Inferior parietal cortex (tissue), 1 donor: ENCODE measurements around the gene MAP3K4.

Experiments
- DNase-seq: peaks from one replicate; pipeline ENCODE4 v3.0.0-alpha.2; 2016; ENCODE audit errors: extremely low spot score

MAP3K4 gene

DNA sequence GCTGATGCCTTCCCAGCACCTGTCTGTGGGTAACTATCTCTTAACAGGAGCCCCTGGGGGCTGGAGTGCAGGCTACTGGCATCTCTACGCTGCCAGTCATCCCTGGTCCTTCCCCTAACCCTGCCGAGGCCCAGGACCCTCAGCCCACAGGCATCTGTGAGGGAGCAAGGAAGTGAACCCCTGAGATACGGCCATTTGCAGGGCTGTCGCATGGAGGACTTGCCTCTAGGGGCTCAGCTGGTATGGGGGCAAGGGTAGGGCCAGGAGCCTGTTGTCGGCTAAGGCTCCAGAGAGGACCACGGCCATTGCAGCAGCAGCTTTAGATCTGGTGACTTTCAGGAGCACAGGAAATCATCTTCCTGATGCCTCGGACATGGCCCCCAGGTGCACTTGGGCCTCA lies 49.7 kb downstream of the MAP3K4 start:
- no peak for DNase-seq

DNA sequence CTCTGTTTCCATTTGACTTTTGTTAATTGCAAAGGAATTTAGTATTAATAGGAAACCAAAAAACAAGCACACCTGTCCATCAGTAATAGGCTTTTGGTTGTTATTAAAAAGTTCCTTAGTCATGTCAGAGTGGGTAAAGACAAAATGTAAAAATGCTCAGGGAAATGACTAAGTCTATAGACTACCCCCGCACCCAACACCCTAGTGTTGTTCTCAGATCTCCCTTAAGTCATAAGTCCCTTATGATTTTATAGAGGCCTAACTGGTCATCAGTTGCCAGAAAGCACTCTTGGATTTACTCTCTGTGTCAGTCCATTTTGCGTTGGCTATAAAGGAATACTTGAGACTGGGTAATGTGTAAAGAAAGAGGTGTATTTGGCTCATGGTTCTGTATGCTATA lies 52.8 kb downstream of the MAP3K4 start:
- DNase-seq = no peak

DNA sequence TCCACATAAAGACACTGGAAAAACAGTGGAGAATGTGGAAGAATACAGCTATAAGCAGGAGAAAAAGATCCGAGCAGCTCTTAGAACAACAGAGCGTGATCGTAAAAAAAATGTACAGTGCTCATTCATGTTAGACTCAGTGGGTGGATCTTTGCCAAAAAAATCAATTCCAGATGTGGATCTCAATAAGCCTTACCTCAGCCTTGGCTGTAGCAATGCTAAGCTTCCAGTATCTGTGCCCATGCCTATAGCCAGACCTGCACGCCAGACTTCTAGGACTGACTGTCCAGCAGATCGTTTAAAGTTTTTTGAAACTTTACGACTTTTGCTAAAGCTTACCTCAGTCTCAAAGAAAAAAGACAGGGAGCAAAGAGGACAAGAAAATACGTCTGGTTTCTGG lies 57.1 kb downstream of the MAP3K4 start:
- DNase-seq = no peak

DNA sequence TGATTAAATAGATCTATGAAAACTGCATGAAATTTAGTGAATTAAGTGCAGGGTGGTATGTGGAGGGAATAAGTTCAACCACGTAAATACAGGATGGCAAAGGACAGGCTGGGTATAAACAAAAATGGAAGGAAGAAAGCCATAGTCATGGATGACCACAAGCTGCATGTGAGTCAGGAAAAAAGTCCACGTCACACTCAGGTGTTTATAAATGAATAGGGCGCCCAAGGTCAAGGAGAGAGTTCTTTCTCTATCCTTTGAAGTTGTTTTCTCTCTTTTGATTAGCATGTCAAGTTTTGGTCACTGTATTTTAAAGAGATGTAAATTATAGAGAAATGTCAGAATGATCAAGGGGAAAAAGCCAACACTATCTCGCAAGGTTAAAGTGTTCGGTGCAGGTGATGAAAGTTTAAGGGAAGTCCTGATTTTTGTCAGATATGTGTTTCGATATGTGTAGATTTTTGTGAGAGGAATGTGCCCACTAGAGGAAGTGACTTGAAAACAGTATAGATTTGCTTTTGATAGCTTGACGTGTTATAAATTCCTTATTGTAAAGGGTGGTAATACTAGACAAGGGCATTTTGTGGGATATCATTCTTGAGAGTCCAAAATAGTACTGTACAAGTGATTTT lies 58.7 kb downstream of the MAP3K4 start:
- DNase-seq = no peak

DNA sequence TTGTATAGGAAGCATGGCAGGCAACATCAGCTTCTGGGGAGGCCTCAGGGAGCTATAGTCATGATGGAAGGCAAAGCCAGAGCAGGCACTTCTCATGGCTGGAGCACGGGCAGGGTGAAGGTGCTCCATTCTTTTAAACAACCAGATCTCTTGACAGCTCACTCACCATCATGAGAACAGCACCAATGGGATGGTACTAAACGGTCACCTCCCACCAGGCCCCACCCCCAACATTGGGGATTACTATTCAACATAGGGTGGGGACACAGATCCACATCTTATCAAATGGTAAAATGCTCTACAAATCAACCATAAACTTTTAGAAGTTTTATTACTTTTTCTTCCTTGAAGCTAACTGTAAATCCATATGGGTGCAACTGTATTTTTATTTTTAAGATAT lies 61.5 kb downstream of the MAP3K4 start:
- DNase-seq = no peak

DNA sequence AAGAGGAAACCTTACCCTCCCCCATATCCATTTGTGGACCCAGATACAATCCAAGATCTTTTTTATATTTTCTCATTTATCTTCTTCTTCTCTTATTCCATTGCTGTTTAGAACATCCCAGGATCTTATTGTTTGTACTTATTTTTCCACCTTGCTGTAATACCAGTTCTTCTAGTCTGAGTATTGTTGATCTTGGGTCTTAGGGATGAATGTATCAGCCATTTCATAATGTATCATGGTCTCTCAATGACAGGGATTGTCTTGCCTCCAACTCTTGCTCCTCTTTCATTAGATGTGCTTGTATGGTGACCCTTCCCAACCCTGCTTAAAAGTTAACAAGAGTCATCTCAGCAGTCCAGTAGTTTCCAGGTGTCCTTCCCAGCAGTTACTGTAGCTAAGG lies 63.3 kb downstream of the MAP3K4 start:
- no peak for DNase-seq

DNA sequence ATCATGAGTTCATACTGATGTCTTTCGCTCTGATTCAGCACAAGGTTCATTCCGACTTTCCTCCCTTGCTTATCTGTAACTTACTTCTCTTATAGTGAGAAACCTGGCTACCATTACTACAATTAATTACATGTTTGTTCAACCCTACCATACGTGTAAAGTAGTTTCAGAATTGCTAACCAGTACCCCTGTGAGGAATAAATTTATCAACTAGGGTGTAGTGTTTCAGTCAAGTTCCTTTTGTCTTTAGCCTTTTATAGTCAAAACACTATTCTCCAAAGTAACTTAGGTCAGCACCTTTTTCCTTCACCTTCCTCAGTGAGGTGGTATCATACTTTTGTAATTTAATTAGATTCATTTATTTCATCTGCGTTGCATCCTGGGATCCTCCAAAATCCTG lies 64.9 kb downstream of the MAP3K4 start:
- no peak for DNase-seq

DNA sequence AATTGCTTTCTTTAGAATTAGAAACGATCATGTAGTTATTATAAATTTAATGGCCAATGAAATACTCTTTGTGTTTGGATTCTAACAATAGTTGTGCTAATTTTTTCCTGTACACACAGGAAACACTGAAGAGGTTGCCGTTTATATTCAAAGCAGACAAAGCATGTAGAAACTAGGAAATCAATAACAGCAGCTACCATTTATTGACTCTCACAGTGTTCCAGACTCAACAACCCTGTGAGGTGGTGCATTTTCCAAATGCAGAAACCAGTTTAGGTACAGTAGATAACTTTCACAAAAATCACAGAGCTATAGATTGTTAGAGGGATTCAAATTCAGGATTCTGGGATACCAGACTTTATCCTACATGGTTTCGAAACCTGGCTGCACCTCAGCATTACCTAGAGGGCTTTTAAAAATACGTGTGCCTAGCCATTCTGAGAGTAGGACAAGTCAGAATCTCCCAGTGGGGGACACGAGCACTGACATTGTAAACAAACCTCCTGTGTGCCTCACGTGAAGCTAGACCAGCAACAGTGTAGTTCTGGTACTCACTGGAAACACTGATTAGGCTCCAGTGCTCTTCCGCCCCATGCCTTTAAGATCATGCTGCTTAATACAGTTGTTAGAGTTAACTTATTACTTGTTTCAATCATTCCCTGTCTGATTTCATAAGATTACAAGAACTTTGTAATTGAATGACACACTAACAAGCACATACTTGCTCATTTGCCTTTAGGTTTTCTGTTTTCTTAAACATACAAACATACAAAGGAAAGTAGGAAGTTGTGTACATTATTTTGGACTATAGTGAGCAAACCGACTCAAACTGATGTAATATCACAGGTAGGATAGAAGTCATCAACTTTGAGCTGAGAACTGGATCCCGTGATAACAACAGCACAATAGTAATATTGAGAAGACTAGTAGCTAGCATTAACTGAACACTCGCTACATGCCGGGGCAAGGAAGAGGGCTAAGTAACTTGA lies 65.8 kb downstream of the MAP3K4 start:
- no peak for DNase-seq

DNA sequence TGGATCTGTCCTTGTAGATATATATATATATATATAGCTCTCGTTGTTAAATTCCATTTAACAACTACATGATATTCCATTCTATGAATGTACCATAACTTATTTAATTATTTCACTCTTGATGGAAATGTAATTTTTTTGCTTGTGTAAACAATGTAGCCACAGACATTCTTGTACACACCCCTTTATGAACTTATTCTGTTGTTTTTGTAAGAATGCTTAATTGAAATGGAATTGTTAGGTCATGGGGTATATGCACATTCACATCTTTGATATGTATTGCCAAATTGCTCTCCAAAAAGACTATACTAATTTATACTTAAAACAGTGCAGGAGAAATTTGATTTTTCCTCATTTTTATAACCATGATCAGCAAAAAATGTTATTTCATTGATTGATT lies 67.2 kb downstream of the MAP3K4 start:
- no peak for DNase-seq

DNA sequence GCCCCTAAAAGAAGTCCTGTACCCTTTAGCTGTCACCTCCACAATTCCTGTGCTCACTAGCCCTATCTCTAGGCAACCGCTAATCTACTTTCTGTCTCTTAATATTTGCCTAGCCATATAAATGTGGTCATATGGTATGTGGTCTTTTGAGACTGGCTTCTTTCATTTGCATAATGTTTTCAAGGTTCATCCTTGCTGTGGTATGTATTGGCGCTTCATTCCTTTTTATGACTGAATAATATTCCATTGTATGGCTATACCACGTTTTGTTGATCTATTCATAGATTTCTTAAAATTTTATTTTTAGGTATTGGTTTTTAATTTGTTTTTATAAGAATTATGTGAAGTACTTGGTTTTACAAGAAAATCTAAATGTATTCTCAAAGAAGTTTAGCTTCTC lies 70.0 kb downstream of the MAP3K4 start:
- no peak for DNase-seq

DNA sequence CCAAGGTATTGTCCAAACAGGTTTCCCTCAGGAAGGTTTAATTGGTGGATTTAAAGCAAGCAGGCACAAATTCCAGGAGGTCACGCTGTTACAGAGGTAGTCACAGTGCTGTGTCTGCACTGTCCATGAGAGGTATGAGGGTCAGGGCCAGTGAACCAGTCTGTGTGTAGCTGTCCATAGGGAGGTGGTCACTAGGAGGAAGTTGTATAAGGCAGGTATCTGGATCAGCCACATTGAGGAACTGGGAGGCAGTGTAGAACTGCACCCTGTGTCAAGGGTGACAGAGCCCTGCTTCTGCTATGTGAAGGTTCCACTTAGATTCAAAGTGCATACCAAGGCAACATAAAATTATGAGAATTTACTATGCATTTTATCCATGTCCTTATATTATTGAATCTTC lies 73.3 kb downstream of the MAP3K4 start:
- no peak for DNase-seq

DNA sequence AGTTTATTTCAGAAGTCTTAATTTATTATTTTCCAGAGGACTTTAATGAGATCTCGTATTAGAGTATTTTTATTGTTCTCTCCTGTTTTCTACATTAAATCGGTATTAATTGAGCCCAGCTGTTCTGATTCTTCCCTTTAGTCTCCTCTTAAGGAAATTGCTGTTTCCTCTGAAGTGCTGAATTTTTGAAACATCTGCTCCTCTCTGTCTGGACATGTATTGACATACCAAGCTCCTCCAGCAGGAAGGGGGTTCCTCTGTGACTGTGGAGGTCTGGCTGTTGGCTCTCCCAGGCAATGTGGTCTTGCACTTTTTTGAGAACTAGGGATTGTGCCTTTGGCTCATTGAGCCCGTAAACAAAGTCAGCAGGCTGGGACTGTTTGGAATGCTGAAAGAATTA lies 74.9 kb downstream of the MAP3K4 start:
- DNase-seq = no peak

DNA sequence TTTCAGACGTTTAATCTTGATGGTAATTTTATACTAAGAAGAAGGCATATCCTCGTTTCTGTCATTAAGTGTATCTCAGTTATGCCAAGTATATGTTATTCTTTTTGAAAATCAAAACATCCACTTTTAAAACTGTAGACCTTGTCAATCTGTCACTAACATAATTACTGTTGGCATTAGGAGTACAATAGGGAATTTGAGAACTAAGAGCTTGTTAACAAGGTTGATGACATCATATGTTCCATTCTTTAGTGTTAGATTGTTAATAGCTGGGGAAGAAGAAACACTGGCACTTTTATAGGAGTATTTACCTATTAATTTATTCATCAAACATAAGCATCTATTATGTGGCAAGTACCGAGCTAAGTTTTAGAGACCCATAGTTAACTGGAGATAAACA lies 76.2 kb downstream of the MAP3K4 start:
- no peak for DNase-seq

DNA sequence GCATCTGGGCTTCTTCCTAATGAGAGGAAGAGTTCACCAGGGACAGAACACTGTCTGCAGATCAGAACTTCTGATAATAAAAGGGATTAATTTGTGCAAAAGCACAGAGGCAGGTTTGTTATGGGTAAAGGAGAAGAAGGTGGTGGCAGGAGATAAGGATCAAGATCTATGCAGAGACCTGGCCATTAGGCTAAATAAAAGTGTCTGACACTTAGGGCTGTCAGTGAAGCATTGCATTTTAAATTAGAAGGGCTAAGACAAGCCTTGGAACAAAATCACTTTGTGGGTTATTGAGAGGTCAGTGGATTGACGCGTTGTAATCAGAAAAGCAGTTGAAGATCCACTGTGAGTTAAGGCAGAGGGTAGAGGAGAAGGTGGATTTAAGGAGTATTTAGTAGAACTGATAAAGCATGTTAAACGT lies 76.8 kb downstream of the MAP3K4 start:
- DNase-seq = no peak

DNA sequence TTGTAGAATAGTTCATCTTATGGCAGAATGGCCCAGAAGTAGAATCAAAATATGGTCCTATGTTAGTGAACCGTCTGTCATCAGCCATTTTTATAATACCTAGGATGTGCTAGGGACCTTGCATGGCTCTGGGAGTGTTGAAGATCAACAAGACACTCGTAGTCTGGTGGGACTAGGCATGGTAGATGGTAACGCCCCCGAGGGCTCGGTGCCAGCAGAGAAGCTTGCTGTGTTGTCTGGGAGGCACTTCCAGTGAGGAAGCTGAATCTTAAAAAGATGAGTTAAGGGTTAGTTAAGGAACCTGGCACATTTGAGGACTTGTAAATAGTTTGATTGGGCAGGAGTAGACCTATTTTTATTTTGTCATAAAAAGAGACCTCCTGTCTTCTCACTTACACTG lies 82.4 kb downstream of the MAP3K4 start:
- no peak for DNase-seq

DNA sequence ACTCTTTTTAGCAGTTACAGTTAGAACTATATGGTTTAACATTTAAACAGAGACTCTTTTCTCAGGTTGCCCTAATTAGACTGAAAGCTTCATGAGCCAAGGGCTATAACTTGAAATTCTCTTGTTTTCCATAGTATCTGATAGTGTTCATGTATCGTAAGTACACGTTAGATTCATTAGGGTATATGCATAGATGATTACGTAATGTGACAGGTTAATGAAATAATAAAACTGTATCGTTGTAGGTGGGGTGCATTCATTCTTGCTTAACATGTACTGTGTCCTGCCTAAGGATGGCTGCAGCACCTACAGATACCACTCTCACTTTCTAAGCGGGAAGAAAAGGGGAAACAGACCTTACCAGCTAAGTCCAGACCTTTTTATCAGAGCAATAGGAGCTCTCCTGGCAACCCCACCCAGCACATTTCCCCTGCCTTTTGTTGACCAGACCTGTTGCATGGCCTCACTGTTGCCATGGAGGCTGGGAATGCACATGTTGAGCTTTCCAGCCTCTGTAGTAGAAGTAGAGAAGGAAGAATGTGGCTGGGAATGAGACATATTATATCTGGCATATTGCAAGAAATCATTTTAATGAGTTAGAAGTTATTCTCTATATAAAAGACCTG lies 83.0 kb downstream of the MAP3K4 start:
- no peak for DNase-seq

DNA sequence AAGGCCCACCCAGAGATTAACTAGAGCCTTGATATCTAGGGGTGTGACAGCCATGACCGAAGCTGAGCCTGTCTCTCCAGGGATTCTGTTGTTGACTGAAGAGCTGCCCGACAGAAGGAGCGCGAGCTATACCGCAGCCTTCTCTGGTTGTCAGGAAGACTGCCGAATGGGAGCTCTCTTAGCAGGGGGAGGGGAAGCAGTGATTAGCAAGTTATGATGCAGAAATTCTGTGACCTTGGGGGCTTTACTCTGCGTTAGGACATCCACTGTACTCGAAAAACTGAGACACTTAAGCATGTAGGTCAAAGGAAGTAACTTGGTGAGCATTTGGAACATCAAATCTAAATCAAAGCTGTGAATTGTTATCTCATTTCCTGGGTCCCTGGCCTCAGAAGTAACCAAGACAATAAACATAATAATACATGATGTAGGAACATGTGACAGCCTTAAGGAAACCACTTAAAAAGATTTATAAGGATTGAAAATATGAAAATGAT lies 84.7 kb downstream of the MAP3K4 start:
- no peak for DNase-seq

DNA sequence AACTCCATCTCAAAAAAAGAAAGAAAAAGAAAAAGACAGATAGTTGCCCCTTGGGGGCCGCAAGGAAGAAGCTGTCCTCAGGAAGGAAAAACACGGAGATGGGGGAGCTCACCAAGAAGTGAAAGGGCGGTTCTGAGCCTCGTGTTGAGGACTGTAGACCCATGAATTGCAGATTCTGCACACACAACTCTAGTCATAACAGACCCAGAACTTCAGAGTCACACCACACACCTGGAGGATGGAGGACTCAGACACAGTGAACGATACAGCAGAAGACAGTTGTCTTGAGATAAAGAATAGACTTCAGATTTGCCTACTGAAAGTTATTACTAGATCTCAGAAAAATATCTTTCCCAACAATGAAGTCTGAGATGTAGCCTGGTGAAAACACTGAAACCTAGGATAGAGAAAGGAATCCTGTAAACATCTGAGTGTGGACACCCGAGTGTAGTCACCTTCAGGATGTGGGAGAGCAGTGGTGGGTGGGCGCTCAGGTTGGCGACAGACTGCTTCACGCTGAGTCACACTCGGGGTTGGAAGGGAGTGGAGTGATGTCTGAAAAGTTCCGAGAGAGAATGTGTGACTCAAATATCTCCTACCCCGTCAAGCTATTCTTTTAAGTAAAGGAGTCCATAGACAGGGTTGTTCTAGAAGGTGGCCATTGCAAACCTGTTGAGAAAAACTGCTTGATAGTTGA lies 88.1 kb downstream of the MAP3K4 start:
- DNase-seq = no peak

DNA sequence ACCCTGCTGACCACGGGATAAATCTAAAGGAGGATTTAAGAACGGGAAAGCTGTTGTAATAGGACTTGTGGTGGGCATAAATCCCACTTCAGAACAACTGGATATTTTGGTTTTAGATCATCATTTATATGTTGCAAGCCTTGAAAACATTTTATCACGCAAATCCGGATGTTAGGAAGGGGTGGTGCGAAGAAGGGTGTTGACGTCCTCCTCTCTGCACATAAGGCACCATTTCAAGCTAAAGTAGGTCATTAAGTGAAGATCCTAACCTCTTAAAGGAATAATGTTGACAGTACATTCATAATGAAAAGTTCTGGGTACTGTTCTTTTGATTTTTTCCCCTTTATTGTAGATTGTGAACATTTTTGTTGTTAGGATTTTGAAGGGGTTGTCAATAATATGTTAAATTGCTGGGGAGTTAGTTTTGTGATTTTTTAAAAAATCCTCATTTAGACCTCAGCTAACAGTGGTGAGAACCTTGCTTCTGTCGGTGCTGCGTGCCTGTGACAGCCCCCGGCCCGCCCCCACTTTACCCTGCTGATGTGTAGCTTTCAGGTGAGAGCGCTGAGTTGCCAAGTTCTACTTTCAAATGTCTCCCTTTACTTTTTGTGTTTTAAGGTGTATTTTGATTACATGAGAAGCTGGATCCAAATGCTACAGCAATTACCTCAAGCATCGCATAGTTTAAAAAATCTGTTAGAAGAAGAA lies 88.8 kb downstream of the MAP3K4 start:
- DNase-seq = no peak

DNA sequence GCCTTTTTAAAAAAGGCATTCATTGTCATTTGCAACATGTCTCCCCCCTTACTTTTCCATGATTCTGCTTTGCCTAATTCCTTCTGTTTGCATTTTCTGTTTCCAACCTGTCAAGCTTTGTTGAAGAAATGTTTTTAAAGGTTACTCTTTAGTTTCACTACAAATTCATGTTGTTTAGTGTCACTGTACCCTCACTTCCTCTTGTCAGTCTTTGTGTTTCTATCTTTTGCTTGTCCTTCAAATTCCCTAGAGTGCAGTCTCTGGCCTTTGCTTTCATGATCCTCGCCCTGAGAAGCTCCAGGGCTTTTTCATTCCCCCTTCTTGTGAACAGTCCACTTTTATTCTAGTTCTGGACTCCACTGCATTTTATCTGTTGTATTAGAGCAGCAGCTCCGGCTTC lies 90.6 kb downstream of the MAP3K4 start:
- DNase-seq = no peak

DNA sequence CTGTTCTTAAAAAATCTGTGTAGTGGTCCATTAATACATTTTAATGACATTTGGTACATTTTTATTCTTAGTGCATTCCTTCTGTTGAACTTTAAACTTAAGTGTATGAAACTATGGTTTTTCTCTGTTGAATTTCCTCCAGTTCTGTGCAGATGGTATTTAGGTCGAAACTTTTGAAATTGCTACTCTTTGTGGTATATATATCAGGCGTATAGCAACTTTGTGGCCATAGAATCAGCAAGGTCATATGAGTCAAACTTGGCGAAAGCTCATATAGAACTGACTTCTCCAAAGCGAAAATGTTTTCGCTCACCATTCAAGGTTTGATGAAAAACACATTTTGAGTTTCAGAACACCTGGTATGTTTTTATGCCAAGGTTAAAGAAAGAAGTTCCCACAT lies 93.7 kb downstream of the MAP3K4 start:
- DNase-seq = no peak
